SHP77 treated with DMSO at 0.1 percent for 48 hours (cell line): ENCODE data around the gene TSPAN18.

Source experiments
- DNase-seq: peaks from one replicate; lab custom pipeline; 2025; lab: John Stamatoyannopoulos, UW

The TSPAN18 gene

GRCh38 chr11:44823868-44824267 is 97.1 kb downstream of the TSPAN18 start:
- DNase-seq: no peak

- no peak for DNase-seq
Measured at GRCh38 chr11:44824300-44824704, 97.5 kb downstream of the TSPAN18 start.

GRCh38 chr11:44825058-44825785 is 98.5 kb downstream of the TSPAN18 start:
- no peak for DNase-seq

- DNase-seq: no peak
Measured at GRCh38 chr11:44826922-44827643, 100.3 kb downstream of the TSPAN18 start.

GRCh38 chr11:44828296-44828695 is 101.5 kb downstream of the TSPAN18 start:
- no peak for DNase-seq

GRCh38 chr11:44829838-44830237 is 103.1 kb downstream of the TSPAN18 start:
- no peak for DNase-seq

- no peak for DNase-seq
Measured at GRCh38 chr11:44831605-44832394, 105.0 kb downstream of the TSPAN18 start.

- DNase-seq: no peak
Measured at GRCh38 chr11:44832452-44832851, 105.7 kb downstream of the TSPAN18 start.

GRCh38 chr11:44833221-44833876 is 106.6 kb downstream of the TSPAN18 start:
- DNase-seq: no peak

GRCh38 chr11:44833877-44834452 is 107.2 kb downstream of the TSPAN18 start:
- DNase-seq: no peak

- DNase-seq: no peak
Measured at GRCh38 chr11:44834846-44835245, 108.1 kb downstream of the TSPAN18 start.

GRCh38 chr11:44835296-44835695 is 108.5 kb downstream of the TSPAN18 start:
- DNase-seq: no peak

- DNase-seq: no peak
Measured at GRCh38 chr11:44835938-44836337, 109.2 kb downstream of the TSPAN18 start.

- no peak for DNase-seq
Measured at GRCh38 chr11:44837661-44838060, 110.9 kb downstream of the TSPAN18 start.

GRCh38 chr11:44839458-44840084 is 112.8 kb downstream of the TSPAN18 start:
- DNase-seq: no peak

- DNase-seq: no peak
Measured at GRCh38 chr11:44840085-44840478, 113.3 kb downstream of the TSPAN18 start.

GRCh38 chr11:44840521-44841251 is 113.9 kb downstream of the TSPAN18 start:
- no peak for DNase-seq

- DNase-seq: no peak
Measured at GRCh38 chr11:44842220-44842619, 115.5 kb downstream of the TSPAN18 start.

GRCh38 chr11:44846852-44847251 is 120.1 kb downstream of the TSPAN18 start:
- no peak for DNase-seq

GRCh38 chr11:44847316-44847715 is 120.6 kb downstream of the TSPAN18 start:
- no peak for DNase-seq
